ENCODE data around the gene IFT80. TPM values are rescaled to one million over a fixed set of nuclear protein-coding genes. Genes with fewer than 3 reads are reported as not detected.
A peak's percentile ranks its signal among the peaks of the same experiment; 100 is the strongest.

IFT80 gene
- total and polyA plus RNA-seq, 2 donors (not counting 1 experiment from before 2014, with no cell fraction given): 17.7 to 44.1 TPM

DNA sequence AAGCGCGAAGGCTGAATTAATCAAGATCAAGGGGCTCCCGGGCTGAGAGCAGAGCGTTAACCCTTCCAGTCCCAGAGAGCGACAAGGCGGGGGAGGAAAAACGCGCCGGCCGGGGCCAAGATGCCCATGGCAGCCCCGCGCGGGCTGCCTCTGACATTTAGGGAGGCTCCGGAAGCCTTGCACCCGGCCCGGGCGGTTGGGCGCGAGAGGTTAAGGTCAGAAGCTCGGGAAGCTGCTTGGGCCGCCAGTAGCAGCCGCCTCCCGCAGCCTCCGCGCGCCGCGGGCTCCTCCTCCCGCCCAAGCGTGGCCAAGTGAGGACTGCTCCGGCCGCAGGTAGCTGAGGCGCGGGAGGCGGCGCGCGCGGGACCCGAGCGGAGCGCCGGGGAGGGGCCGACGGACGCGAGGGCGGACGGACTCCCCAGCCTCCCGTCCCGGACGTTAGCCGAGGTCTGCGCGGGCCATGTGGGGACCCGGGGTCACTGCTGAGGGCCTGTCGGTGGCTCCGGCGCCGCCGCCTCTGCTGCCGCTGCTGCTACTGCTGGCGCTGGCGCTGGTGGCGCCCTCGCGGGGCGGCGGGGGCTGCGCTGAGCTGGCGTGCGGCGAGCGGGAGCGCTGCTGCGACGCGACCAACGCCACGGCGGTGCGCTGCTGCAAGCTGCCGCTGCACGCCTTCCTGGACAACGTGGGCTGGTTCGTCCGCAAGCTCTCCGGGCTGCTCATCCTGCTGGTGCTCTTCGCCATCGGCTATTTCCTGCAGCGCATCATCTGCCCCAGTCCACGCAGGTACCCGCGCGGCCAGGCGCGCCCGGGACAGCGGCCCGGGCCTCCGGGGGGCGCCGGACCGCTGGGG is 173.6 kb downstream of the IFT80 start, which contains the start of gene C3orf80:
TSS of gene C3orf80 (plus strand) at position 247 of the 850 bp plus-strand sequence. CDS start at position 461, 214 bp downstream.
- Mint-ChIP-seq H3K9me3 (ENCODE audit: insufficient read depth) (no peaks in the 10 kb centered on the region), H3K27ac (no peak within 1 kb of the TSS), H3K4me3 (peak within 1 kb of the TSS; percentile 90), H3K27me3 (peaks cover 46% of the 10 kb centered on the region), H3K4me1 (peaks cover 21% of the 10 kb centered on the region)
- Histone ChIP-seq H3K27me3 (replicated peaks in 1 of 4; ENCODE audit: control extremely low read depth in 1 of 4, control insufficient read depth in 3 of 4, insufficient read depth in 4 of 4, low read length in 3 of 4) (peaks cover 0 to 40% (median 34%) of the 10 kb centered on the region in 4 experiments), H3K9ac (ENCODE audit: low read length) (peak within 1 kb of the TSS; percentile 56), H3K4me1 (ENCODE audit: control insufficient read depth in 2 of 2, insufficient read depth in 2 of 2, low read length in 2 of 2) (peaks cover 22 to 23% of the 10 kb centered on the region in 2 donors), H3K79me2 (ENCODE audit: control insufficient read depth, insufficient read depth, low read length) (no peaks in the 10 kb centered on the region), H3K4me2 (replicated peaks; ENCODE audit: low read depth, low read length, poor library complexity, severe bottlenecking) (peak within 1 kb of the TSS; percentile 88), H3K36me3 (replicated peaks in 1 of 2; ENCODE audit: control extremely low read depth in 1 of 2, control insufficient read depth in 1 of 2, extremely low read depth in 1 of 2, insufficient read depth in 2 of 2, low read length in 1 of 2) (no peaks in the 10 kb centered on the region), H3K9me3 (ENCODE audit: control extremely low read depth in 1 of 3, control insufficient read depth in 2 of 3, insufficient read depth in 1 of 3, low read length in 2 of 3) (peaks cover 0 to 5% (median 0%) of the 10 kb centered on the region in 3 donors), H2AFZ (ENCODE audit: insufficient read depth, low read depth, low read length, poor library complexity, severe bottlenecking) (peak within 1 kb of the TSS; percentile 67), H4K20me1 (ENCODE audit: control insufficient read depth, insufficient read depth, low read length, poor library complexity, severe bottlenecking) (no peaks in the 10 kb centered on the region), H3K27ac (ENCODE audit: low read length in 2 of 2) (no peak within 1 kb of the TSS), H3K4me3 (ENCODE audit: control extremely low read depth in 1 of 5, extremely low read depth in 1 of 5, insufficient read depth in 1 of 5, low read depth in 2 of 5, low read length in 4 of 5) (peak within 1 kb of the TSS in 4 of 5 experiments; percentile 21 to 62 (median 42))
- ChIA-PET POLR2A (no interaction called here), CTCF (interaction anchor here (1.0 to 1.1 kb wide), 2 partner anchors 188 to 193 kb away, joined by 3 read pairs; no protein-coding TSS in a partner anchor)
- WGBS (ENCODE audit: insufficient coverage): under 1% methylated on average over 104 of the region's 104 CpGs
- intact Hi-C loops (cut with micrococcal nuclease): loop anchor here (10.0 kb wide), 1 partner anchor 179 kb away; no protein-coding TSS in a partner anchor
- no peak for TF ChIP-seq EZH2 (IDR thresholded peaks at IDR 0.05; ENCODE audit: borderline replicate concordance, insufficient read depth, low read depth, low read length, poor library complexity, severe bottlenecking)
- peak; percentile 29 for TF ChIP-seq CTCF (IDR thresholded peaks at IDR 0.05)
- ATAC-seq (ENCODE audit: low read depth) (peak; percentile 75), DNase-seq (peak; percentile 65)

- TF ChIP-seq EZH2 (IDR thresholded peaks at IDR 0.05; ENCODE audit: borderline replicate concordance, insufficient read depth, low read depth, low read length, poor library complexity, severe bottlenecking): no peak
- no peak for TF ChIP-seq CTCF (IDR thresholded peaks at IDR 0.05)
- WGBS (ENCODE audit: insufficient coverage): 5% methylated on average over 16 of the region's 16 CpGs
- Histone ChIP-seq H3K4me3 (ENCODE audit: control extremely low read depth in 1 of 5, extremely low read depth in 1 of 5, insufficient read depth in 1 of 5, low read depth in 2 of 5, low read length in 4 of 5) (peak overlapping the region in 4 of 5 experiments; percentile 21 to 62 (median 42)), H2AFZ (ENCODE audit: insufficient read depth, low read depth, low read length, poor library complexity, severe bottlenecking) (peak overlapping the region; percentile 67), H3K9me3 (ENCODE audit: control extremely low read depth in 1 of 3, control insufficient read depth in 2 of 3, insufficient read depth in 1 of 3, low read length in 2 of 3) (peaks cover 0 to 5% (median 0%) of the 10 kb centered on the region in 3 donors), H3K36me3 (replicated peaks in 1 of 2; ENCODE audit: control extremely low read depth in 1 of 2, control insufficient read depth in 1 of 2, extremely low read depth in 1 of 2, insufficient read depth in 2 of 2, low read length in 1 of 2) (no peaks in the 10 kb centered on the region), H3K27me3 (replicated peaks in 1 of 4; ENCODE audit: control extremely low read depth in 1 of 4, control insufficient read depth in 3 of 4, insufficient read depth in 4 of 4, low read length in 3 of 4) (peaks cover 0 to 40% (median 32%) of the 10 kb centered on the region in 4 experiments), H3K9ac (ENCODE audit: low read length) (peak overlapping the region; percentile 56), H4K20me1 (ENCODE audit: control insufficient read depth, insufficient read depth, low read length, poor library complexity, severe bottlenecking) (no peaks in the 10 kb centered on the region), H3K4me1 (ENCODE audit: control insufficient read depth in 2 of 2, insufficient read depth in 2 of 2, low read length in 2 of 2) (peaks cover 22 to 23% of the 10 kb centered on the region in 2 donors), H3K79me2 (ENCODE audit: control insufficient read depth, insufficient read depth, low read length) (no peaks in the 10 kb centered on the region), H3K4me2 (replicated peaks; ENCODE audit: low read depth, low read length, poor library complexity, severe bottlenecking) (peak overlapping the region; percentile 88), H3K27ac (ENCODE audit: low read length in 2 of 2) (no peak overlapping the region)
- H3K27ac Mint-ChIP-seq: no peak overlapping the region
- no peaks in the 10 kb centered on the region for H3K9me3 Mint-ChIP-seq (ENCODE audit: insufficient read depth)
- DNase-seq (peak; percentile 24), ATAC-seq (ENCODE audit: low read depth) (no peak)
- ChIA-PET POLR2A (no interaction called here), CTCF (no interaction called here)
- H3K4me1 Mint-ChIP-seq: peaks cover 21% of the 10 kb centered on the region
- intact Hi-C loops (cut with micrococcal nuclease): loop anchor here (10.0 kb wide), 1 partner anchor 180 kb away; no protein-coding TSS in a partner anchor
- peak overlapping the region; percentile 82 for H3K4me3 Mint-ChIP-seq
- peaks cover 44% of the 10 kb centered on the region for H3K27me3 Mint-ChIP-seq
Observed at GRCh38 chr3:160224811-160225175, 174.2 kb downstream of the IFT80 start.
